ENCODE data around the gene TSPAN14.
"Not testable (repeated sequence)": the region's sequence is repeated elsewhere in the genome, so short reads cannot be mapped to it uniquely, and the experiment has no call there.

TSPAN14 gene

GRCh38 chr10:80453842-80454512 lies at the start of gene TSPAN14:
Gene TSPAN14, plus strand, starts transcription at chr10:80454310. Its CDS starts 34,924 bp downstream, at chr10:80489234.
- DNase-seq, result peak; percentile 82

- DNase-seq, result no peak
Measured at GRCh38 chr10:80405035-80405434, 49.1 kb upstream of the TSPAN14 start.

GRCh38 chr10:80405626-80406025 lies 48.5 kb upstream of the TSPAN14 start:
- no peak for DNase-seq

- no peak for DNase-seq
Measured at GRCh38 chr10:80406204-80406603, 47.9 kb upstream of the TSPAN14 start.

GRCh38 chr10:80407812-80408241 lies 46.3 kb upstream of the TSPAN14 start:
- DNase-seq, result no peak

- DNase-seq, result peak; percentile 76
Measured at GRCh38 chr10:80408242-80409101, 45.6 kb upstream of the TSPAN14 start, which contains the start of gene PRXL2A. Gene PRXL2A, plus strand, starts transcription at chr10:80408551. Its CDS starts 11,917 bp downstream, at chr10:80420468.

GRCh38 chr10:80409121-80409520 lies 45.0 kb upstream of the TSPAN14 start:
- DNase-seq, result no peak

- DNase-seq, result no peak
Measured at GRCh38 chr10:80410122-80410521, 44.0 kb upstream of the TSPAN14 start.

- DNase-seq, result no peak
Measured at GRCh38 chr10:80410578-80411145, 43.4 kb upstream of the TSPAN14 start.

GRCh38 chr10:80411267-80411668 lies 42.8 kb upstream of the TSPAN14 start:
- DNase-seq, result no peak

- DNase-seq, result no peak
Measured at GRCh38 chr10:80411681-80412220, 42.4 kb upstream of the TSPAN14 start.

GRCh38 chr10:80412486-80412885 lies 41.6 kb upstream of the TSPAN14 start:
- DNase-seq, result no peak

- DNase-seq, result no peak
Measured at GRCh38 chr10:80413271-80413996, 40.7 kb upstream of the TSPAN14 start.

- DNase-seq, result no peak
Measured at GRCh38 chr10:80414142-80414895, 39.8 kb upstream of the TSPAN14 start.

GRCh38 chr10:80415734-80416478 lies 38.2 kb upstream of the TSPAN14 start:
- no peak for DNase-seq

- DNase-seq, result no peak
Measured at GRCh38 chr10:80416479-80417098, 37.5 kb upstream of the TSPAN14 start.

- DNase-seq, result not testable (repeated sequence)
Measured at GRCh38 chr10:80417256-80417655, 36.9 kb upstream of the TSPAN14 start.

- no peak for DNase-seq
Measured at GRCh38 chr10:80421050-80421706, 32.9 kb upstream of the TSPAN14 start.

GRCh38 chr10:80421707-80422536 lies 32.2 kb upstream of the TSPAN14 start:
- no peak for DNase-seq
